NCI-H748 (cell line): ENCODE measurements around the gene POM121L2.
"Not testable (repeated sequence)": the region's sequence is repeated elsewhere in the genome, so short reads cannot be mapped to it uniquely, and the experiment has no call there.

Experiments
- DNase-seq: peaks from one replicate; lab custom pipeline; 2025; ENCODE audit not compliant: unreplicated experiment; lab: John Stamatoyannopoulos, UW

POM121L2 gene

GRCh38 chr6:27294409-27294808 is 17.7 kb downstream of the POM121L2 start:
- DNase-seq: peak; percentile 63

GRCh38 chr6:27293436-27294098 is 18.5 kb downstream of the POM121L2 start:
- peak; percentile 79 for DNase-seq

DNA sequence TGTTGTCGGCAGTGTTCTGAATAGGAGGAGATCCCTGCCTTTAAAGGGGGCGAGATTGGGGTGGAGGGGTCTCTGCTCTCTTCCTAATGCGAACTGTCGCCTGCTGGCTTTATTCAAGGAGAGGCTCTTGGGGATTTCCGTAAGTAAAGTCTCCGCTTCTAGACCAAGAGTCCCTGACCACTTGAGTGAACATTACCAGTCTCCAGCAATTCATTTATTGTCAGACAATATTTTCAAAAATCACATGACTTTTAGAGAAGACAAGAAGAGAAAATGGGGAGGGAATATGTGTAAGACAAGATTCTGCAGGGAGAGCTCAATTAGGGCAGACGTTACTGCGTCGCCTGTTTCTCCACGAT is 21.2 kb downstream of the POM121L2 start:
- no peak for DNase-seq

GRCh38 chr6:27290065-27290849 is 21.8 kb downstream of the POM121L2 start:
- DNase-seq: no peak

- DNase-seq: peak; percentile 53
These were observed 23.7 kb downstream of the POM121L2 start for GRCh38 chr6:27288136-27289044.

DNA sequence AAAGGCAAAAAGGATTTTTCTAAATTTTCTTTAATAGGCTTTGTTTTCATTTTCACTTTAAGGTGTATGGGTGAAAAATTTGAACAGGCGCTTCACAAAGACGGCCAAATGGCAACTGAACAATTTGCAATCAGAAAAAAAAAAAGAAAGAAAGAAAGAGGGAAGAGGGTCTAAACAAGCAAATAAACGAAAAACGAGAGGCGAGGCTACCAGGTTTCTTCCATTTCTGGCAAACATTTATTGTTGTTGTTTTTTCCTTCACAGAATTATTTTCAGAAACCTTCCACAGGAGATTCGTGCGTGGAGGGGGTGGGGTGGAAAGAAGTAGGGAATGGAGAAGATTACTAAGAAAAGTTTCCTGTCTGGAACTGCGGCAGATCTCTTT is 24.3 kb downstream of the POM121L2 start:
- no peak for DNase-seq

- no peak for DNase-seq
These were observed 25.9 kb downstream of the POM121L2 start for GRCh38 chr6:27286141-27286540.

DNA sequence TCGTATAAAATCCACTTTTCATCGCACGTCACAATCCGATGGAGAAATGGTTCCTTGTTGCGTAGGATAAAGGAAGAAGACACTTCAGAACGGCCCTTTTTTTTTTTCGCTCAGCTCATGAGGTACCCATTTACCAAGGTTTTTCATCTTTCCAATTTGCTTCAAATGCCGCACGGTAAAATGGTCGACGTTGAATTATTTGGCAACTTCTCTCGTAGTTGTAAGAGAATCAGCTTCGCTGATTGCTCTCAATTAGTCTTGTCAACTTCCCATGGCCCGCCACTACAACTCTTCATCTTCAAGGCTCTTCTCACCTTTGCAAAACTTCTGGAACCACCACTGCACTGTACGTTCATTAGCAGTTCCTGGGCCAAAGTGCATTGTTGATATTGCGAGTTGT is 28.8 kb downstream of the POM121L2 start:
- no peak for DNase-seq

DNA sequence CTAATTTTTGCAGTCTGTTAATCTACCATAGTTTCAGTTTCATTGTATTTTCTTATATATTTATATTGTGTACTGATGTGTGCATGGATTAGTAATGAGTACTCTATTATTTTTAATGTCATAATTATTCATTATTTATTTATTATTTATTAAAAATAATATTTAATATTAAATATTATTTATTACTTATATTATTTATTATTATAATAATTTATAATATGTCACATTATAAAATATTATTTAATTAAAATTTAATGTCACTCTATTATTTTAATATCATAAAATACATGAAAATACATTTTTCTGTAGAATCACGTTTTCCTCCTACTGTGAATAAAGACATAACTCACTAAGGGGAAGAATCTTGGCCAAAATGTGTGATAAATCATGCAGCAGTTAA is 30.5 kb downstream of the POM121L2 start:
- DNase-seq: no peak

GRCh38 chr6:27281105-27281539 is 31.0 kb downstream of the POM121L2 start:
- DNase-seq: peak; percentile 74

- peak; percentile 73 for DNase-seq
These were observed 31.5 kb downstream of the POM121L2 start for GRCh38 chr6:27280540-27281000.

GRCh38 chr6:27280064-27280539 is 32.0 kb downstream of the POM121L2 start:
- peak; percentile 83 for DNase-seq

DNA sequence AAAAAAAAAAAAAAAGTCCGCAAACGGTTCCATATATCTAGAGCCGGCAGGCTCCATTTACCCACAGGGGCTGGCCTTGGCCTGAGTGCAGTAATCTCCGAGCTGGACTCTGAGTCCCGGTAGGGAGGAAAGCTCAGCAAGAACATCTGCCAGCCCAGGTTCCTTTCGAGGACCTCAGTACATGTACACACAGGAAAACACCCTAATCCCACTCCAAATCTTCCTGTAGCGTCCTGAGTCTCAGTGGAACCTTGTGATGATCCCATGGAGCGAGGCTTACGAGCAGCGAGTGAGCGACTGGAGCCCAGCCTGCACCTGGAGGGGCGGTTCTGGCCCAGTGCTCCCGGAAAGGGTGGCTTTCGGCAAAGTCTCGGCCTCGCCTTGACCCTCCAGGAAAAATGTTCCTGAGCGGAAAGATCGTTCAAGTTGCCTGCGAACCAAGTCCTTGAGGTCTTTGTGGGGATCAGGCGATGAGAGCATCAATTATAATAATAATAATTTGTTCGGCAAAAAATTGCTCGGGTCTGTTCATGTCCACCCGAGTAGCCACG is 32.5 kb downstream of the POM121L2 start:
- peak; percentile 84 for DNase-seq

- peak; percentile 64 for DNase-seq
These were observed 36.8 kb downstream of the POM121L2 start for GRCh38 chr6:27275025-27275956.

DNA sequence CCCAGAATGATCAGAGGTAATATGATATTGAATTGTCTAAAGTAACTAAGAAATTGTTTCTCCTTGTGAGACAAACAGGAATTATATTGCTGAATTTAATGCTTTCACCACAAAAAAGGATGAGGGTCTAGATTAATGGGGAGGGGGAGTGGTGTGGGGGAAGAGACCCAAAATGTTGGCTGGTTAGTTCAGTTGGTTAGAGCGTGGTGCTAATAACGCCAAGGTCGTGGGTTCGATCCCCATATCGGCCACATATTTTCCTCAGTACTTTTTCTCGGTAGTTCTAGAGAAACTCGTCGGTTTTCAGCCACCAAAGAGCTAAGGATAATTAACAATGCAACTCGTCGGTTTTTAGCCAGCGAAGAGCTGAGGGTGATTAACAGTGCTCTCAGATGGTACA is 38.3 kb downstream of the POM121L2 start:
- DNase-seq: no peak

GRCh38 chr6:27268803-27269202 is 43.3 kb downstream of the POM121L2 start:
- no peak for DNase-seq

DNA sequence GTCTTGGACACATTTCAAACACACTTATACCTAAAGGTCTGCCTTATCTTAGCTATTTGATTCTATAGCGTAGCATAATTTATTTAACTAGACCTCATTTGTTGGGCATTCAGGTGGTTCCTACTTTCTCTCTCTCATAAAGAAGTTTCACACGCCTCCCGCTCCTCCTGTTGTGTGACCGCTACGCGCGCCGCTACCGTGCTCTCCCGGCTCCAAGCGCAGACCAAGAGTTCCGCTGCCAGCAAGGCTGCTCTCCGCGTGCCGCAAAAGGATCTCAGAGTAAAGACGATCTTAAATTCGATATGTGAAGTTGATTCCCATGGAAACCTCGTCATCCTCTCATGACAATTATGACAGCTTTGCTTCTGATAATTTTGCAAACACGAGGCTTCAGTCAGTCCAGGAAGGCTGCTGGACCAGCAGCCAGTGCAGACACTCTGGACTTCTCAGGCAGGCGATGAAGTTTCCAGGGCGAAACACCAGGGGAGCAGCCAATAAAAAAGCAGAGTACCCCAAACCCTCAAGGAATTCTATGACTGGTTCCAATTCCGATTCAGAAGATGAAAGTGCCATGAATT is 44.1 kb downstream of the POM121L2 start:
- peak; percentile 14 for DNase-seq

DNA sequence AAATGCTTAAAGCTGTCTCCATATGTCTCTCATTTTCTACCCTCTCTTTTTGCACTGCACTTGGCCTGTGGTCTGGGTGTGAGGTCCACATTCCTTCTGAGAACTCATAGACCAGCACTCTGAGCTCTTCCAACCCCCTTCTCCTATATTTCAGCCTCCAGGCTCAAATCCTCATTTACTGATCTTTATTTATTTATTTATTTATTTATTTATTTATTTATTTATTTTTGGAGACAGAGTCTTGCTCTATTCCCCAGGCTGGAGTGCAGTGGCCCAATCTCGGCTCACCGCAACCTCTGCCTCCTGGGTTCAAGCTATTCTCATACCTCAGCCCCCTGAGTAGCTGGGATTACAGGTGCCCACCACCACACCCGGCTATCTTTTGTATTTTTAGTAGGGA is 45.1 kb downstream of the POM121L2 start:
- not testable (repeated sequence) for DNase-seq

DNA sequence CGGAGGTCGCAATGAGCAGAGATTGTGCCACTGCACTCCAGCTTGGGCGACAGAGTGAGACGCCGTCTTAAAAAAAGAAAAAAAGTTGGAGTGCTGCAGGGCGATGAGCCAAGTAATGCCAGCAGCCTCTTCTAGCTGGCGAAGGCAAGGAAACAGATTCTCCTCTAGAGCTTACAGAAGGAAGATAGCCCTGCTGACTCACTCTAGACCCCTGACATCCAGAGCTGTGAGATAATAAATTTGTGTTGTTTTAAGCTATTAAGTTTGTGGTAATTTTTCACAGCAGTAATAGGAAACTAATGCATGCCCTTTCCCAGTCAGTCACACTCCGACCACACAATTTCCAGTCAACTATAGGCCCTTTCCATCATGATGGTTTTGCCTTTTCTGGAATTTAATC is 48.2 kb downstream of the POM121L2 start:
- DNase-seq: no peak
